GM18498 (cell line): Measurements from ENCODE around the gene IRS1.

Experiments
- ATAC-seq: cut with Tn5 transposase; IDR thresholded peaks from one replicate; pipeline ENCODE4 v1.9.1; 2021; ENCODE audit warnings: mild to moderate bottlenecking, moderate library complexity; ENCODE audit not compliant: unreplicated experiment

Gene IRS1

GRCh38 chr2:226828191-226828590, 28.6 kb upstream of the IRS1 start:
- no peak for ATAC-seq

GRCh38 chr2:226825056-226825455, 25.4 kb upstream of the IRS1 start:
- no peak for ATAC-seq

- ATAC-seq = no peak
Measured at GRCh38 chr2:226818930-226819329, 19.3 kb upstream of the IRS1 start.

GRCh38 chr2:226813148-226813701, 13.6 kb upstream of the IRS1 start:
- peak; percentile 71 for ATAC-seq

- no peak for ATAC-seq
Measured at GRCh38 chr2:226803410-226803809, 3.8 kb upstream of the IRS1 start.

- no peak for ATAC-seq
Measured at GRCh38 chr2:226802573-226802972, 3.0 kb upstream of the IRS1 start.

GRCh38 chr2:226800941-226801784, 1.5 kb upstream of the IRS1 start:
- peak; percentile 80 for ATAC-seq

GRCh38 chr2:226799976-226800940, 638 bp upstream of the IRS1 start:
- no peak for ATAC-seq

GRCh38 chr2:226798422-226799210, 1.0 kb downstream of the IRS1 start:
- ATAC-seq = peak; percentile 28

GRCh38 chr2:226797989-226798421, 1.6 kb downstream of the IRS1 start:
- ATAC-seq = no peak

GRCh38 chr2:226797289-226797988, 2.2 kb downstream of the IRS1 start:
- no peak for ATAC-seq

- no peak for ATAC-seq
Measured at GRCh38 chr2:226796840-226797288, 2.8 kb downstream of the IRS1 start.

- ATAC-seq = no peak
Measured at GRCh38 chr2:226796012-226796839, 3.4 kb downstream of the IRS1 start.

- ATAC-seq = no peak
Measured at GRCh38 chr2:226795281-226796011, 4.2 kb downstream of the IRS1 start.

- ATAC-seq = no peak
Measured at GRCh38 chr2:226794751-226795171, 4.9 kb downstream of the IRS1 start.

- no peak for ATAC-seq
Measured at GRCh38 chr2:226794196-226794661, 5.4 kb downstream of the IRS1 start.

GRCh38 chr2:226793646-226794045, 6.0 kb downstream of the IRS1 start:
- ATAC-seq = no peak
